OCI-LY1 (cell line): ENCODE measurements around the gene XIRP2.

Experiments
- H2AFZ ChIP-seq: fragments of 200-600 bp; sonication (generic), shearing (Covaris generic); 2 replicates; pipeline ENCODE4 v1.6.0; 2014; ENCODE audit warnings: antibody characterized with exemption, mild to moderate bottlenecking, low read length
- H3F3A ChIP-seq: fragments of 200-600 bp; sonication (generic), shearing (Covaris generic); 2 replicates; pipeline ENCODE4 v1.6.0; 2014; ENCODE audit warnings: mild to moderate bottlenecking, antibody characterized with exemption, low read length, moderate library complexity; ENCODE audit not compliant: insufficient read depth
- H3K27ac ChIP-seq: fragments of 200-600 bp; sonication (generic); 2 replicates; pipeline ENCODE4 v1.5.1; 2014; ENCODE audit warnings: low read length, mixed run types, mild to moderate bottlenecking, low read depth; ENCODE audit not compliant: poor library complexity, severe bottlenecking
- H3K27me3 ChIP-seq: fragments of 200-600 bp; sonication (generic); 2 replicates; pipeline ENCODE4 v1.6.0; 2014; ENCODE audit warnings: antibody characterized with exemption, mild to moderate bottlenecking, low read length, moderate library complexity; ENCODE audit not compliant: insufficient read depth
- H3K36me3 ChIP-seq: fragments of 200-600 bp; sonication (generic); 2 replicates; pipeline ENCODE4 v1.6.1; 2014; ENCODE audit warnings: mild to moderate bottlenecking, antibody characterized with exemption, low read length, moderate library complexity, mixed read lengths; ENCODE audit not compliant: insufficient read depth
- H3K4me1 ChIP-seq: fragments of 200-600 bp; sonication (generic); 2 replicates; pipeline ENCODE4 v1.5.1; 2014; ENCODE audit warnings: mild to moderate bottlenecking, low read length, moderate library complexity; ENCODE audit not compliant: insufficient read depth, severe bottlenecking
- H3K4me2 ChIP-seq: fragments of 200-600 bp; sonication (generic), shearing (Covaris generic); 2 replicates; pipeline ENCODE4 v1.6.1; 2014; ENCODE audit warnings: low read length
- H3K4me3 ChIP-seq: fragments of 200-600 bp; sonication (generic); 2 replicates; pipeline ENCODE4 v1.5.1; 2014; ENCODE audit warnings: low read length, low read depth, mild to moderate bottlenecking, mixed read lengths; ENCODE audit not compliant: poor library complexity, severe bottlenecking
- H3K79me2 ChIP-seq: fragments of 200-600 bp; shearing (Covaris generic); 2 replicates; pipeline ENCODE4 v1.6.1; 2016; ENCODE audit warnings: mixed run types, low read length, mixed read lengths; ENCODE audit not compliant: insufficient read depth
- H3K9ac ChIP-seq: fragments of 200-600 bp; sonication (generic), shearing (Covaris generic); 2 replicates; pipeline ENCODE4 v1.6.1; 2014; ENCODE audit warnings: mild to moderate bottlenecking, low read length, mixed read lengths
- H3K9me2 ChIP-seq: fragments of 200-600 bp; sonication (generic), shearing (Covaris generic); 2 replicates; pipeline ENCODE4 v1.6.1; 2014; ENCODE audit warnings: low read depth, mild to moderate bottlenecking, low read length, mixed read lengths
- H3K9me3 ChIP-seq: fragments of 200-600 bp; shearing (Covaris generic); 2 replicates; pipeline ENCODE4 v1.6.1; 2014; ENCODE audit warnings: low read length, mixed read lengths
- H4K20me1 ChIP-seq: fragments of 200-600 bp; sonication (generic), shearing (Covaris generic); 2 replicates; pipeline ENCODE4 v1.6.0; 2016; ENCODE audit warnings: mild to moderate bottlenecking, low read length; ENCODE audit not compliant: insufficient read depth
- CTCF ChIP-seq: fragments of 200-600 bp; sonication (generic), shearing (Covaris generic); IDR thresholded peaks from 2 replicates; pipeline ENCODE4 v1.5.1; 2017; ENCODE audit warnings: mild to moderate bottlenecking, antibody characterized with exemption, low read length, moderate library complexity, mixed read lengths
- EZH2 ChIP-seq: fragments of 200-600 bp; sonication (generic), shearing (Covaris generic); IDR thresholded peaks from 2 replicates; pipeline ENCODE4 v1.8.0; 2017; ENCODE audit warnings: borderline replicate concordance, mixed run types, mild to moderate bottlenecking, antibody characterized with exemption, low read length, moderate library complexity, mixed read lengths

The XIRP2 gene

DNA sequence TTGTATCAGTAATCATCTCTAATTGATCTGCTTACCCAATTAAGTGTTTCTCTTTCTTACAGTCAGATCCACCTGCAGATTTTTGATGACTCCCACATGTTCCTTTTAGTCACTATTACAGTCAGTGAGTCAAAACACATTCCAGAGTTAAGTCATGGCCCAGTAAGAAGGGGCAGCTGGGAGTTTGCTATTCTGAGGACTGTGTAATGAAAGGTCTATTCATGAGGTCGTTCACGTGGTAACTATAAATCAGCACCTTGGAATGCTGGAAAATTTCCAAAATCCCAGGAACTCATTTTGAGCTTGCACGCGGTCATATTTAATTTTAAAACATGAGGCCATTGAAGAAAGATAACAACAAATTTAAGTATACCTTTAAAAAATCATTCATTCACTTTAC lies 252.5 kb downstream of the XIRP2 start:
- Histone ChIP-seq H3K36me3 (no peaks in the 10 kb centered on the region), H3K4me3 (no peak overlapping the region), H3F3A (no peaks in the 10 kb centered on the region), H3K9me3 (no peaks in the 10 kb centered on the region), H3K27me3 (no peaks in the 10 kb centered on the region), H3K79me2 (no peaks in the 10 kb centered on the region), H3K9ac (no peak overlapping the region), H3K9me2 (no peaks in the 10 kb centered on the region), H4K20me1 (no peaks in the 10 kb centered on the region), H3K27ac (no peak overlapping the region), H3K4me2 (no peak overlapping the region), H3K4me1 (no peaks in the 10 kb centered on the region), H2AFZ (no peak overlapping the region)
- no peak for TF ChIP-seq EZH2
- no peak for TF ChIP-seq CTCF

DNA sequence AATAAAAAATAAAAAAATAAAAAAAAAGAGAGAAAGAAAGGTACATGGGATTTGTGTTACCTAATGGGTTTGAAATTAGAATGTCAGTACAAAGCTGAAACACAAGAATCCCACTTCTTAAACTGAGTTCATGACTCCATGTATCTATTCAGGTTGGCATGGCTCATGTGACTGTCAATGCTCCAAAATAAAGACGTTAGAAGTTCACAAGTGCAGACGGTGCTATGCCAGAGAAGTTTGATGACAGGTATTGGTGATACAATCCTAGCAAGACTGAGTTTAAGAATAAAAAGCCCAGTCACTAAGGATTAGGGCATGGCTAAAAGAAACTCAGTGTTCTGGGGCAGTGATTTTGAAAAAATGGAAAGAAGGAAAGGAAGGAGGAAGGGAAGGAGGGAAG lies 254.3 kb downstream of the XIRP2 start:
- no peaks in the 10 kb centered on the region for H3K9me2 ChIP-seq
- no peaks in the 10 kb centered on the region for H4K20me1 ChIP-seq
- H3K27me3 ChIP-seq: no peaks in the 10 kb centered on the region
- no peak overlapping the region for H3K9ac ChIP-seq
- no peaks in the 10 kb centered on the region for H3F3A ChIP-seq
- no peak overlapping the region for H2AFZ ChIP-seq
- H3K4me3 ChIP-seq: no peak overlapping the region
- no peaks in the 10 kb centered on the region for H3K79me2 ChIP-seq
- no peak overlapping the region for H3K27ac ChIP-seq
- no peaks in the 10 kb centered on the region for H3K36me3 ChIP-seq
- H3K4me2 ChIP-seq: no peak overlapping the region
- TF ChIP-seq CTCF (no peak), EZH2 (no peak)
- no peaks in the 10 kb centered on the region for H3K9me3 ChIP-seq
- H3K4me1 ChIP-seq: no peaks in the 10 kb centered on the region

DNA sequence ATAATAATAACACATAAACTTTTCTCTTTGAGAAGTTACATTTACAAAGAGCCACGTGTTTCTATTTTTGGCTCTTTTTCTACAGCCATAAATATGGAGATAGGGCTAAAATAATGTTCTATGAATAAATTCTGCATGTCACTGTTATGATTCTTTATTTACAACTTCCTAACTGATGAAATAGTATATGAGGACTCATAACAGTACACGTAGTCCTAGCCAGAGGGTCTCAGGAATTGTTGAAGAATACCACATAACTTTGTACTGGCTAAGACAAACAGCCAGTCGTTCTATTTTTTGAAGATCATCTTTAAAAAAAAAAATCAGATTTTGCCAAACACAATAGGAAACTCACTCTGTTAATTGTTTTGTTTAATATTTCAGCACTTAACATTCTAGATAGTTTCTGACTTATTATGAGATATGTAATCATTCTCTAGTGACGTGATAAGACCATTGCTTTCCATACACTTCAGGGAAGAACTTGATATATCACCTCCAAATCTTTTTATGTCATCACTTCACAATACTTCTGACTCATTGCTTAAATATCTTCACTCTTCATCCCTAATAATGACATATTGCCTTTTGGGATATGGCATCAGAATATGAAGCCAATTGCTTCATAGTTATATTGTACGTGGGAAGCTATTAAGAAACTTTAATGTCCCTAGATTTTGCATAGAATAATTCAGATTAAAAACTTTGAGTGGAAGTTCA lies 256.1 kb downstream of the XIRP2 start:
- Histone ChIP-seq H3K4me1 (no peaks in the 10 kb centered on the region), H3K79me2 (no peaks in the 10 kb centered on the region), H4K20me1 (no peaks in the 10 kb centered on the region), H3K27me3 (no peaks in the 10 kb centered on the region), H2AFZ (no peak overlapping the region), H3K36me3 (no peaks in the 10 kb centered on the region), H3K4me2 (no peak overlapping the region), H3K27ac (no peak overlapping the region), H3F3A (no peaks in the 10 kb centered on the region), H3K4me3 (no peak overlapping the region), H3K9me3 (no peaks in the 10 kb centered on the region), H3K9me2 (no peaks in the 10 kb centered on the region), H3K9ac (no peak overlapping the region)
- TF ChIP-seq EZH2: no peak
- TF ChIP-seq CTCF: no peak
